CD14-positive monocyte (primary cell): Measurements from ENCODE around the gene TOGARAM1. TPM values are rescaled to one million over a fixed set of nuclear protein-coding genes. Genes with fewer than 3 reads are reported as not detected.

ENCODE experiments used
- DNase-seq, 3 donors: peaks; one replicate each; pipeline ENCODE4 v3.0.0-alpha.2; 2011 to 2022
- H2AFZ ChIP-seq: 2 replicates; pipeline ENCODE4 v1.6.0; 2012; ENCODE audit warnings: mild to moderate bottlenecking, low read depth, low read length, inconsistent platforms; ENCODE audit not compliant: insufficient read depth, poor library complexity, severe bottlenecking
- H3K27ac ChIP-seq, 2 donors: 1 replicate in 1 of 2; 2 replicates in 1 of 2; pipeline ENCODE4 v1.5.1; 2012 to 2013; ENCODE audit warnings: low read length in 2 of 2, control low read depth in 1 of 2, inconsistent platforms in 1 of 2, low read depth in 1 of 2, mild to moderate bottlenecking in 1 of 2
- H3K27me3 ChIP-seq, 2 donors: one replicate each; pipeline versions ENCODE4 v1.6.0 to v1.6.1; 2011 to 2013; ENCODE audit warnings: low read length in 2 of 2; ENCODE audit not compliant: control insufficient read depth in 2 of 2, insufficient read depth in 2 of 2
- H3K36me3 ChIP-seq, 2 donors: replicated peaks in 1 of 2; 1 replicate in 1 of 2; 2 replicates in 1 of 2; pipeline versions ENCODE4 v1.5.1 to v1.6.1; 2012 to 2013; ENCODE audit warnings: low read length in 2 of 2, control low read depth in 1 of 2, inconsistent platforms in 1 of 2, mild to moderate bottlenecking in 1 of 2; ENCODE audit not compliant: insufficient read depth in 2 of 2, control insufficient read depth in 1 of 2
- H3K4me1 ChIP-seq, 2 donors: 1 replicate in 1 of 2; 2 replicates in 1 of 2; pipeline versions ENCODE4 v1.5.1 to v1.6.1; 2012 to 2013; ENCODE audit warnings: low read length in 2 of 2, control low read depth in 1 of 2, inconsistent platforms in 1 of 2, mild to moderate bottlenecking in 1 of 2, moderate library complexity in 1 of 2; ENCODE audit not compliant: insufficient read depth in 2 of 2, control insufficient read depth in 1 of 2
- H3K4me2 ChIP-seq: replicated peaks from 2 replicates; pipeline ENCODE3; 2012; ENCODE audit warnings: low read length, moderate library complexity, mild to moderate bottlenecking; ENCODE audit not compliant: poor library complexity, severe bottlenecking; ENCODE audit errors: extremely low read depth
- H3K4me3 ChIP-seq, 3 experiments: fragments of 200-600 bp in 1 of 3; sonication (generic) in 1 of 3; replicated peaks in 1 of 3; 1 replicate in 2 of 3; 2 replicates in 1 of 3; pipeline ENCODE4 v1.5.1; 2011 to 2013; ENCODE audit warnings: low read length in 3 of 3, mild to moderate bottlenecking in 3 of 3, control low read depth in 2 of 3, low read depth in 2 of 3, inconsistent platforms in 1 of 3, moderate library complexity in 1 of 3
- H3K79me2 ChIP-seq: 2 replicates; pipeline ENCODE4 v1.6.0; 2012; ENCODE audit warnings: mild to moderate bottlenecking, control low read depth, inconsistent platforms, low read length, moderate library complexity; ENCODE audit not compliant: insufficient read depth
- H3K9ac ChIP-seq: 2 replicates; pipeline ENCODE4 v1.6.0; 2017; ENCODE audit warnings: low read length, mild to moderate bottlenecking; ENCODE audit not compliant: insufficient read depth, poor library complexity, severe bottlenecking
- H3K9me3 ChIP-seq, 2 donors: replicated peaks in 1 of 2; 1 replicate in 1 of 2; 2 replicates in 1 of 2; pipeline versions ENCODE4 v1.5.1 to v1.6.1; 2012 to 2013; ENCODE audit warnings: low read length in 2 of 2, control low read depth in 1 of 2; ENCODE audit not compliant: control insufficient read depth in 1 of 2, insufficient read depth in 1 of 2
- H4K20me1 ChIP-seq: 2 replicates; pipeline ENCODE4 v1.6.0; 2012; ENCODE audit warnings: mild to moderate bottlenecking, low read length, control low read depth, moderate library complexity; ENCODE audit not compliant: insufficient read depth
- H3K27ac Mint-ChIP-seq, 7 donors: one replicate each; pipeline ENCODE4 v1.8.0; 2020; ENCODE audit warnings: mild to moderate bottlenecking in 7 of 7, mixed read lengths in 7 of 7, moderate library complexity in 6 of 7, inconsistent platforms in 2 of 7
- H3K27me3 Mint-ChIP-seq, 3 donors: one replicate each; pipeline ENCODE4 v1.8.0; 2021 to 2022; ENCODE audit warnings: low read depth in 3 of 3, mild to moderate bottlenecking in 3 of 3, mixed read lengths in 3 of 3, moderate library complexity in 3 of 3, inconsistent platforms in 1 of 3
- H3K36me3 Mint-ChIP-seq, 2 donors: one replicate each; pipeline ENCODE4 v1.8.0; 2020; ENCODE audit warnings: mixed read lengths in 2 of 2, inconsistent platforms in 1 of 2, mild to moderate bottlenecking in 1 of 2
- H3K4me1 Mint-ChIP-seq: one replicate; pipeline ENCODE4 v1.8.0; 2020; ENCODE audit warnings: mild to moderate bottlenecking, mixed read lengths
- H3K4me3 Mint-ChIP-seq, 2 donors: one replicate each; pipeline ENCODE4 v1.8.0; 2020; ENCODE audit warnings: mild to moderate bottlenecking in 2 of 2, mixed read lengths in 2 of 2, moderate library complexity in 1 of 2
- H3K9me3 Mint-ChIP-seq, 7 donors: one replicate each; pipeline ENCODE4 v1.8.0; 2020 to 2022; ENCODE audit warnings: mixed read lengths in 7 of 7, mild to moderate bottlenecking in 6 of 7, moderate library complexity in 6 of 7, inconsistent platforms in 2 of 7
- WGBS: methylation state at CpG from one replicate; pipeline ENCODE4 v1.1.5; 2013; ENCODE audit warnings: missing lambda C conversion rate; ENCODE audit not compliant: insufficient coverage; 5-methylcytosine and 5-hydroxymethylcytosine counted together
- intact Hi-C, 2 donors: fragments of 100-400 bp; cut with micrococcal nuclease; formaldehyde crosslinking; loops; one replicate each; pipeline versions ENCODE4 v1.15.0 to v1.15.1; 2023
- polyA plus RNA-seq, 3 donors: library from polyadenylated mRNA; depleted of rRNA in 1 of 3; unstranded in 2 of 3; stranded (reverse) in 1 of 3; fragments of 300-500 nt in 2 of 3; fragments of >200 nt in 1 of 3; fragmentation: Illumina TruSeq in 2 of 3; gene quantifications; 1 replicate in 2 of 3; 2 replicates in 1 of 3; pipeline ENCODE4 v1.2.3, GENCODE V29; 2012 to 2021
- TF ChIP-seq, protein P1 (sequence below): fragments of 200-600 bp; IDR thresholded peaks from one replicate; pipeline ENCODE4 v1.8.0; 2022; ENCODE audit warnings: antibody characterized with exemption, mild to moderate bottlenecking

TOGARAM1 gene
- polyA plus RNA-seq, 3 donors = 2.6 to 3.8 (median 3.4) TPM

- no peaks in the 10 kb centered on the region for H3K9me3 ChIP-seq
- peaks cover 67 to 80% of the 10 kb centered on the region in 2 donors for H3K36me3 Mint-ChIP-seq
- WGBS = no CpG with 5 or more reads among the region's 1 CpG
- no peaks in the 10 kb centered on the region for H3K79me2 ChIP-seq
- no peaks in the 10 kb centered on the region for H3K4me1 Mint-ChIP-seq
- H2AFZ ChIP-seq = no peak overlapping the region
- no peak overlapping the region for H3K27ac ChIP-seq
- H3K27me3 ChIP-seq = no peaks in the 10 kb centered on the region
- H3K4me2 ChIP-seq = no peak overlapping the region
- H3K4me3 ChIP-seq = no peak overlapping the region
- TF ChIP-seq, protein P1, sequence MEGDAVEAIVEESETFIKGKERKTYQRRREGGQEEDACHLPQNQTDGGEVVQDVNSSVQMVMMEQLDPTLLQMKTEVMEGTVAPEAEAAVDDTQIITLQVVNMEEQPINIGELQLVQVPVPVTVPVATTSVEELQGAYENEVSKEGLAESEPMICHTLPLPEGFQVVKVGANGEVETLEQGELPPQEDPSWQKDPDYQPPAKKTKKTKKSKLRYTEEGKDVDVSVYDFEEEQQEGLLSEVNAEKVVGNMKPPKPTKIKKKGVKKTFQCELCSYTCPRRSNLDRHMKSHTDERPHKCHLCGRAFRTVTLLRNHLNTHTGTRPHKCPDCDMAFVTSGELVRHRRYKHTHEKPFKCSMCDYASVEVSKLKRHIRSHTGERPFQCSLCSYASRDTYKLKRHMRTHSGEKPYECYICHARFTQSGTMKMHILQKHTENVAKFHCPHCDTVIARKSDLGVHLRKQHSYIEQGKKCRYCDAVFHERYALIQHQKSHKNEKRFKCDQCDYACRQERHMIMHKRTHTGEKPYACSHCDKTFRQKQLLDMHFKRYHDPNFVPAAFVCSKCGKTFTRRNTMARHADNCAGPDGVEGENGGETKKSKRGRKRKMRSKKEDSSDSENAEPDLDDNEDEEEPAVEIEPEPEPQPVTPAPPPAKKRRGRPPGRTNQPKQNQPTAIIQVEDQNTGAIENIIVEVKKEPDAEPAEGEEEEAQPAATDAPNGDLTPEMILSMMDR = no peak
- peaks cover 0 to 1% (median 0%) of the 10 kb centered on the region in 3 donors for H3K27me3 Mint-ChIP-seq
- DNase-seq = no peak
- H3K9me3 Mint-ChIP-seq = no peaks in the 10 kb centered on the region
- H3K27ac Mint-ChIP-seq = no peak overlapping the region
- no peak overlapping the region for H3K9ac ChIP-seq
- peaks cover 76 to 96% of the 10 kb centered on the region in 2 donors for H3K36me3 ChIP-seq
- no peaks in the 10 kb centered on the region for H3K4me1 ChIP-seq
- intact Hi-C loops = no loop called here
- H4K20me1 ChIP-seq = no peaks in the 10 kb centered on the region
- H3K4me3 Mint-ChIP-seq = no peak overlapping the region
These were observed 142.6 kb downstream of the TOGARAM1 start for GRCh38 chr14:45104561-45104960.

GRCh38 chr14:45112896-45113781 is 151.1 kb downstream of the TOGARAM1 start:
- Histone ChIP-seq H3K36me3 (peaks cover 92 to 98% of the 10 kb centered on the region in 2 donors), H3K4me2 (no peak overlapping the region), H3K4me3 (no peak overlapping the region), H2AFZ (no peak overlapping the region), H3K9ac (no peak overlapping the region), H3K27me3 (no peaks in the 10 kb centered on the region), H3K4me1 (no peaks in the 10 kb centered on the region), H3K27ac (no peak overlapping the region), H3K79me2 (no peaks in the 10 kb centered on the region), H4K20me1 (no peaks in the 10 kb centered on the region), H3K9me3 (no peaks in the 10 kb centered on the region)
- Mint-ChIP-seq H3K4me3 (no peak overlapping the region), H3K4me1 (no peaks in the 10 kb centered on the region), H3K36me3 (peaks cover 61 to 77% of the 10 kb centered on the region in 2 donors), H3K27ac (peak overlapping the region in 1 of 7 donors; percentile 34), H3K9me3 (no peaks in the 10 kb centered on the region), H3K27me3 (no peaks in the 10 kb centered on the region)
- DNase-seq = no peak
- WGBS = 97% methylated on average over 4 of the region's 6 CpGs
- TF ChIP-seq, protein P1 = no peak
- intact Hi-C loops = no loop called here
